Amniotic stem cell (primary cell): Measurements from ENCODE around the gene GAK.

ENCODE experiments used
- DNase-seq: peaks from one replicate; lab custom pipeline; 2025; lab: John Stamatoyannopoulos, UW

GAK gene

DNA sequence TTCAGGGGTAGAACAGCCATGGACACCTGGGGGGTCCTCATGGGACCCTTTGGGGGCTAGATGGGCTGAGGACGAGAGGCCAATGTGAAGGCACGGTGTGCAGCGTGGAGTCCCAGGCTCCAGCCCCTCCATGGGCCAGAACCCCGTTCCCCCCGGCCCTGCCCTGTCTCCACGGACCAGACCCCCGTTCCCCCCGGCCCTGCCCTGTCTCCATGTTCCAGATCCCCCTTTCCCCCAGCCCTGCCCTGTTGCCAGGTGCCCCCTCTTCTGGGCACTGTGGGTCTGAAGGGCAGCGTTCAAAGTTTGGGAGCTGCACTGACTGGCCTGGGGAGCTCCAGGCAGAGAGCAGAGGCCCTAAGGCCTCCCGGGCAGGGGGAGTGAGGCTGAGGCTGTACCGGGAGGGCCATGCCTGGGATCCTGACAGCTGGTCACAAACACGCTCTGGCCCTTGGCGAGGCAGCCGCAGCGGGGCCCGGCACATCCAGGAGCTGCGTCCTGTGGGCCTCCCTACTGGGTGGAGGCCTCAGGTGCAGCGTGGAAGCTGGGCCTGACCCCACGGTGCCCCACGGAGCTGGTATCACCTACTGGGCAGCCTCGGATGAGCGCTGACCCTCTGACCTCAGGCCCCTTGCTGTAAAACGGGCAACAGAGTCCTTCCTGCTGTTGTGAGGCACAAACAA is 32.4 kb upstream of the GAK start:
- no peak for DNase-seq

- no peak for DNase-seq
Measured at GRCh38 chr4:963276-964225, 31.4 kb upstream of the GAK start.

DNA sequence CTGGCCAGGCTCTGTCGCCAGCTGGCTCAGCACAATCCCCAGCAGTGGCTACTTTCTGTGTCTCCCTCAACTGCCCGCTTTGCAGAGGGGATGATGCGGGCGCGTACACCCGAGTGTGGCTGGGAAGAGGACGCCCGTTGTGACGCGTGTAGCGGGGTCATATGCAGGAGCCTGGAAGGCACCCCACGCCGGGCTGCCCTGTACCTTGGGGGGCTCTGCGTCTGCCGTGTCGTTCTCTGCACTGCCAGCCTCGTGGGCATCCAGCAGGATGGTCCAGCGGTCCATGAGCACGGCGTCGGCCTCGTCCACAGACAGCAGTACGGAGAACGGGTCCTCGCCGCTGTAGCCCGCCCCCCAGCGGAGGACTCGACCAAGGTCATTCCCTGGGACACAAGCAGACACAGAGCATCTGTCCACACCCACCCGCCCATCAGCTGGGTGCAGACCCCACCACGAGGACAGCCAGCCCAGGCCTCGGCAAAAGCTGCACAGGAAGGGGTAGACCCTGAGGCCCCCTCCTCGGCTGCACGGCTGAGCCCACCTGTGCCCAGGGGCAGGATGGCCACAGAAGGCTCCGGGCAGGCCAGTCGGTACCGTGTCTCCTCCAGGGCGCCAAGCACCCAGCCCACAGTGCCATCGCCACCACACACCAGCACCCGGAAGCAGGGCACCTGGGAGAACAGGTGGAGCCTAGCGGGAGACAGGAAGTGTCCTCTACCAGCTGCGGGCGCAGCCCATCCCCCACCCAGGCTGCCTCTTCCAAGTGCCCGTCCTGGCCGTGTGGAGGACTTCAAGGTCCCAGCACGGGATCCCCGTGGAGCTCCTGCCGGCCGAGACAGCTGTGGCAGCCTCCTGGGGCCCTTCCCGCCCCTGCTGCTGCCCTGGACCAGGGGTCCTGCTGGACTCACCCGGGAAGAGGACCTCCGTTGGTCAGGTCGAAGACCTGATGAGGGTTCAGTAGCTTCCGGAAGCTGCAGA is 30.4 kb upstream of the GAK start:
- DNase-seq = no peak

- no peak for DNase-seq
Measured at GRCh38 chr4:961351-962230, 29.5 kb upstream of the GAK start.

DNA sequence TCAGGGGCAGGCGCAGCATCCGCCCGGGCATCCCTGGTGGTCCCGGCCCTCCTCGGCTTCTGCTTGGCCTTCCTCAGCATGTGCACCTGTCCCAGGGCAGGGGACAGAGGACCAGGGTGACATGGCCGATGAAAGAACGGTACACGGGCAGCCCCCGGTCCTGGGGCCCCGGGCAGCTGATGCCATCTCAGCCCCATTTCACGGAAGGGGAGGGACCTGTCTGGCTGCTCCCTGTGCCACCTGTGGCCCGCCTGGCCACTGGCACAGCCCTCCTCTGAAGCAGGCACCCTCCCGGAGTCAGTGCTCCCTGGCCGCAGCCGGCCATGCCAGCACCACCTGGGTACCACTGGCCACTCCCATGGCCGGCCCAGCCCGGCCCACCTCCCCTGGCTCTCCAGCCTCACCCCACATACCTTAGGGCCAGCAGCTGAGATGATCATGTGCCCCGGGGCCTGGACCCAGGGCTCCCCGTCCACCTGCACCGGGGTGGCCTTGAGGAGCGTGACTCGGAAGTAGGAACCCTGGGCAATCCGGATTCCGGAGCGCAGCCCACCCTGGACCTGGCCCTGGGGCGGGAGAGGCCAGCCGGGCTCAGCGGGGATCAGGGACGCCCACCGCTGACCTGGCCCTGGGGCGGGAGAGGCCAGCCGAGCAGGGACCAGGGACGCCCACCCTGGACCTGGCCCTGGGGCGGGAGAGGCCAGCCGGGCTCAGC is 28.7 kb upstream of the GAK start:
- DNase-seq = no peak

DNA sequence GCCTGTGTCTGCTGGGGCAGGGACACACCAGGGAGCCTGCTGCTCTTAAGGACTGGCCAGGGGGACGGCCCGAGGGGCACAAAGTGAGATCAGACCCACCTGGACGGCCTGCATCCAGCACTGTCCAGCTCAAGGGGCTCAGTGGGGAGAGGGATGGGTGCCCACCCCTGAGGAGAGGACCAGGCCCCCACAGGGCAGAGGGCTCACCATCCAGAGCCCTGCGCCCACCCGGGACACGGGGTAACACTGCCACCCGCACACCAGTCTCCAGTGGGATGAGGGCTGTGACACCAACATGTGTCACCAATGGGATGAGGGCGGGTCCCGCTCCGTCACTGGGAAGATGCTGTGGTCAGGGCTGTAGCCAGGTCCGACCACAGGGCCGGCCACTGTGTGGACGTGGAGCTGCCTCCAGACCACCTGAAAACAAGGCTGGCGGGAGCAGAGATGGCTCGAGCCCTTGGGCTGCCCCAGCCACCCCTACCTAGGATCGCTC is 28.1 kb upstream of the GAK start:
- no peak for DNase-seq

GRCh38 chr4:959338-960139 is 27.4 kb upstream of the GAK start:
- no peak for DNase-seq

- no peak for DNase-seq
Measured at GRCh38 chr4:958696-959337, 26.7 kb upstream of the GAK start.

GRCh38 chr4:958314-958665 is 26.2 kb upstream of the GAK start:
- DNase-seq = no peak

DNA sequence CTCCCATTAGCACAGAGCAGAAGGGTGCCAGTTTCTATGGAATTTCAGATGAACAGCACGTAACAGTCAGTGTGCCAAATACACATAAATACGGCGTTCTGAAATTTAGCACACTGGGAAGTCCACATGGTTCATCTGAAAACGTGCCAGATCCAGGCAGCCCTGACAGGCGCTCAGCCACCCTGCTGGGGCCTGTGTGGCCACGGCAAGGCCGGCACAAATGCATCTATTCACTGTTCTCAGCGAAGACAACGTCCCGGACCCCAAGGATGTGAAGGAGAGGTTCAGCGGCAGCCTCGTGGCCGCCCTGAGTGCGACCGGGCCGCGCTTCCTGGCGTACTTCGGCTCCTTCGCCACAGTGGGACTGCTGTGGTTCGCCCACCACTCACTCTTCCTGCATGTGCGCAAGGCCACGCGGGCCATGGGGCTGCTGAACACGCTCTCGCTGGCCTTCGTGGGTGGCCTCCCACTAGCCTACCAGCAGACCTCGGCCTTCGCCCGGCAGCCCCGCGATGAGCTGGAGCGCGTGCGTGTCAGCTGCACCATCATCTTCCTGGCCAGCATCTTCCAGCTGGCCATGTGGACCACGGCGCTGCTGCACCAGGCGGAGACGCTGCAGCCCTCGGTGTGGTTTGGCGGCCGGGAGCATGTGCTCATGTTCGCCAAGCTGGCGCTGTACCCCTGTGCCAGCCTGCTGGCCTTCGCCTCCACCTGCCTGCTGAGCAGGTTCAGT is 25.6 kb upstream of the GAK start:
- DNase-seq = no peak

- no peak for DNase-seq
Measured at GRCh38 chr4:957231-957580, 25.1 kb upstream of the GAK start.

DNA sequence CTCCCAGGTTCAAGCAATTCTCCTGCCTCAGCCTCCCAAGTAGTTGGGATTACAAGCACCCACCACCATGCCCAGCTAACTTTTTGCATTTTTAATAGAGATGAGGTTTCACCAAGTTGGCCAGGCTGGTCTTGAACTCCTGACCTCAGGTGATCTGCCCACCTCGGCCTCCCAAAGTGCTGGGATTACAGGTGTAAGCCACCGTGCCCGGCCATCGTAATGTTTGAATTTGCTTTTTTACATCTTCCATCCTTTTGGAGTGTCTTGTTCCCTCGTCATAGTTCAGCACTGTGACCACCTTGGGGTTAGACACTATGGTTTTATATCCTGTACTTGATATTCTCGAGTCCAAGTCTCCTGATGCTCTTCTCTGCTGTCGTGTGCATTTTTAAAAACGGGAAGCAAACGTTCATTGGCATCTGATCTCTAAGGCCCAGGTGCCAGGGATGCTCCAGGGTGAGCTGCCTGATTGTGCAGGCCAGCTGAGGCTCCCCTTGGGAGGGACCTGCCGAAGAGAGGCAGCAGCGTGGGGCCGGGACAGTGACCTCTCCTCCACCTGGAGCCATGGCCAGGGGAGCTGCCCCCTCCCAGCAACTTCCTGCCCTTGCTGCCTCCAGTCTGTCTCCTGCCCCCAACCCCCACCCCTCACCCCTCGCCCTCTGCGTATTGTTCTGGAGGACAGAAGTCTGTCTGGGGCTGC is 24.6 kb upstream of the GAK start:
- DNase-seq = no peak

DNA sequence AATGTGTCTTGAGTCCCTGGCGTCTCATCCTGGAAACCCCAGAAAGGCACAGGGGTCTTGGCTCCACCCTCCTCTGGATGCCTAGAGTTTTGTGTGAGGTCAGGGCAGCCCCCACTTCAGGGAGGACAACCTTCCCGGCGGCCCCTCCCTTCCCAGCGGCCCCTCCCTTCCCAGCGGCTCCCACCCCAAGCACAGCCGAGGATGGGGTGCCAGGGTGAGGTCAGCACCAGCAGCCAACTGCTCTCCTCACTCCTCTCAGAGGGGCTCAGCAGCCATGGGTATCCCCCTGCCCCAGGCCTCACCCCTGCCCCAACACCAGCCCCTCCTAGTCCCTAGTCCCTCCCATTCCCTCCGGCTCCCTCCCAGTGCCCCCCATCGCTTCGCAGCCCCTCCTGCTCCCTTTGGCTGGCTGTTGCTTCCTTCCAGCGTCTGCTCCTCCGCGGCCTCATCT is 23.8 kb upstream of the GAK start:
- no peak for DNase-seq

DNA sequence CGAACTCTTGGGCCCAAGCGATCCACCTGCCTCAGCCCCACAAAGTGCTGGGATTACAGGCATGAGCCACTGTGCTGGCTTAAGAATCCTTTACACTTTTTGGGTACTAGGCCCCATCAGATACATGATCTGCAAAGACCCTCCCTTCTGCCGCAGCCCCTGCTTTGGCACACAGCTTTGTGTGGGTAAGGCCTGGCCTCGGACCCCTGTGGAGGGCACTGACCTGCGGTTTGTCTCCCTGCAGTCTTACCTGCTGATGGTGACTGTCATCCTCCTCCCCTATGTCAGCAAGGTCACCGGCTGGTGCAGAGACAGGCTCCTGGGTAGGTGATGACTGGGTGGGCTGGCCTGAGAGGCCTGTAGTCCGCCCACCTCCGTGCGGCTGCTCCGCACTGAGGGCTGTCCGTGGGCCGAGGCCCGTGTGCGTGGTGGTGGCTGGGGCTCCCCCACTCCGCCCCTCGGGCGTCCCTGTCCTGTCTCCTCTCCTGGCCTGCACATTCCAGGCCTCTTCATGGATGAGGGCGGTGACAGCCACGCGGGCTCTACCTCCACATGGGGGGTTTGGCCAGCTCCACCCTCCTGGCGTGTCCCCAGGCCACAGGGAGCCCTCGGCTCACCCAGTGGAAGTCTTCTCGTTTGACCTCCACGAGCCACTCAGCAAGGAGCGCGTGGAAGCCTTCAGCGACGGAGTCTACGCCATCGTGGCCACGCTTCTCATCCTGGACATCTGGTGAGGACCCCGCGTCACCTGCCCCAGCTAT is 23.2 kb upstream of the GAK start:
- DNase-seq = no peak

- no peak for DNase-seq
Measured at GRCh38 chr4:954211-955020, 22.3 kb upstream of the GAK start.

DNA sequence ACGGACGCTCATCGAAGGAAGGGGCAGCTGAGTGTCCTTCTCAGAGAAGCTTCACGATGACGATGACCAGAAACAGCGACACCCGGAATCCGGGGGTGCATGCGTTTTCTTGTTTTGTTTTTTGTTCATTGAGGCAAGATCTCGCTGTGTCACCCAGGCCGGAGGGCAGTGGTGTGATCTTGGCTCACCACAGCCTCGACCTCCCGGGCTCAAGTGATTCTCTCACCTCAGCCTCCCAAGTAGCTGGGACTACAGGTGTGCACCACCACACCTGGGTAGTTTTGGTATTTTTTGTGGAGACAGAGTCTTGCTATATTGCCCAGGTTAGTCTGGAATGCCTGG is 21.4 kb upstream of the GAK start:
- DNase-seq = no peak
